Ascending aorta (tissue), 2 donors: Measurements from ENCODE around the gene CDK19. TPM values are rescaled to one million over a fixed set of nuclear protein-coding genes. Genes with fewer than 3 reads are reported as not detected.

ENCODE experiments used
- DNase-seq, 2 donors: peaks; one replicate each; pipeline ENCODE4 v3.0.0-alpha.2; 2019; ENCODE audit warnings: low spot score in 2 of 2
- H3K27ac ChIP-seq, 2 donors: fragments of 200-600 bp; sonication (generic); one replicate each; pipeline ENCODE4 v1.5.1; 2016 to 2017; ENCODE audit warnings: mild to moderate bottlenecking in 1 of 2
- H3K27me3 ChIP-seq: fragments of 200-600 bp; sonication (generic); one replicate; pipeline ENCODE4 v1.5.1; 2017
- H3K36me3 ChIP-seq, 2 donors: fragments of 200-600 bp; sonication (generic); one replicate each; pipeline ENCODE4 v1.5.1; 2016
- H3K4me1 ChIP-seq, 2 donors: fragments of 200-600 bp; sonication (generic); one replicate each; pipeline ENCODE4 v1.5.1; 2016 to 2017; ENCODE audit warnings: mild to moderate bottlenecking in 1 of 2
- H3K4me3 ChIP-seq, 2 donors: fragments of 200-600 bp; sonication (generic); one replicate each; pipeline ENCODE4 v1.5.1; 2016 to 2017; ENCODE audit warnings: mild to moderate bottlenecking in 1 of 2
- H3K9me3 ChIP-seq, 2 donors: fragments of 200-600 bp; sonication (generic); one replicate each; pipeline ENCODE4 v1.5.1; 2016
- CTCF ChIP-seq, 3 experiments: fragments of 200-600 bp in 2 of 3; fragments of 450-650 bp in 1 of 3; sonication (generic) in 2 of 3; IDR thresholded peaks; one replicate each; pipeline ENCODE4 v1.5.1; 2016 to 2019; ENCODE audit warnings: antibody characterized with exemption in 3 of 3, mild to moderate bottlenecking in 1 of 3, moderate library complexity in 1 of 3
- intact Hi-C: fragments of 100-400 bp; cut with DNase I; formaldehyde crosslinking; loops from one replicate; pipeline ENCODE4 v1.15.1; 2023
- total RNA-seq: library from RNA; depleted of rRNA; stranded (reverse); fragments of >200 nt; gene quantifications from one replicate; pipeline ENCODE4 v1.1.0, GENCODE V29; 2016

CDK19 gene
- total RNA-seq, 1 donor from 2014 or later = 5.2 TPM

GRCh38 chr6:110833831-110834230 lies 18.6 kb upstream of the CDK19 start:
- DNase-seq = no peak

GRCh38 chr6:110831405-110831804 lies 16.1 kb upstream of the CDK19 start:
- intact Hi-C loops = no loop called here
- Histone ChIP-seq H3K36me3 (no peaks in the 10 kb centered on the region), H3K9me3 (no peaks in the 10 kb centered on the region), H3K27ac (no peak overlapping the region), H3K4me3 (no peak overlapping the region), H3K27me3 (no peaks in the 10 kb centered on the region), H3K4me1 (no peaks in the 10 kb centered on the region)
- DNase-seq = no peak
- no peak for TF ChIP-seq CTCF (IDR thresholded peaks at IDR 0.05)

More at GRCh38 chr6:110833831-110834230, 18.6 kb upstream of the CDK19 start:
- H3K4me3 ChIP-seq = no peak overlapping the region
- no peaks in the 10 kb centered on the region for H3K4me1 ChIP-seq
- H3K27me3 ChIP-seq = no peaks in the 10 kb centered on the region
- H3K9me3 ChIP-seq = no peaks in the 10 kb centered on the region
- no peak overlapping the region for H3K27ac ChIP-seq
- no peak for TF ChIP-seq CTCF (IDR thresholded peaks at IDR 0.05)
- intact Hi-C loops = no loop called here
- H3K36me3 ChIP-seq = no peaks in the 10 kb centered on the region

DNA sequence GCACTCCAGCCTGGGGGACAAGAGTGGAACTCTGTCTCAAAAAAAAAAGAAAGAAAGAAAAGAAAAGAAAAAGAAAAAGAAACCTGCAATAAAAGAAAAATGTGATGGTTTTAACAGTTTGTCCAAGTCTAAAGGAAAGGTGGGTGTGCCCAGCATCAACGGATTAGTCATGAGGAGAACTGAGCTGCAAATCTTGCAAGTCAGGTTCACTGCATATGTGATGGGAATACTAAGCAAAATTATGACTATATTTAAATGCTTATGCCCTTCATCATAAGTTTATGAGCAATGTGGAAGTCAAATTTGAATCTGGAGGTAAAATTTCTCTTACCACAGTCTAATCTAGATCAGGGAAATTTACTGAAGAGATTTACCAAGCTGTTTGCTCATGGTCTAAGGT lies 13.1 kb upstream of the CDK19 start:
- no peak for DNase-seq
- Histone ChIP-seq H3K36me3 (no peaks in the 10 kb centered on the region), H3K9me3 (no peaks in the 10 kb centered on the region), H3K27ac (no peak overlapping the region), H3K27me3 (no peaks in the 10 kb centered on the region), H3K4me1 (no peaks in the 10 kb centered on the region), H3K4me3 (no peak overlapping the region)
- TF ChIP-seq CTCF (IDR thresholded peaks at IDR 0.05) = no peak
- intact Hi-C loops = no loop called here

DNA sequence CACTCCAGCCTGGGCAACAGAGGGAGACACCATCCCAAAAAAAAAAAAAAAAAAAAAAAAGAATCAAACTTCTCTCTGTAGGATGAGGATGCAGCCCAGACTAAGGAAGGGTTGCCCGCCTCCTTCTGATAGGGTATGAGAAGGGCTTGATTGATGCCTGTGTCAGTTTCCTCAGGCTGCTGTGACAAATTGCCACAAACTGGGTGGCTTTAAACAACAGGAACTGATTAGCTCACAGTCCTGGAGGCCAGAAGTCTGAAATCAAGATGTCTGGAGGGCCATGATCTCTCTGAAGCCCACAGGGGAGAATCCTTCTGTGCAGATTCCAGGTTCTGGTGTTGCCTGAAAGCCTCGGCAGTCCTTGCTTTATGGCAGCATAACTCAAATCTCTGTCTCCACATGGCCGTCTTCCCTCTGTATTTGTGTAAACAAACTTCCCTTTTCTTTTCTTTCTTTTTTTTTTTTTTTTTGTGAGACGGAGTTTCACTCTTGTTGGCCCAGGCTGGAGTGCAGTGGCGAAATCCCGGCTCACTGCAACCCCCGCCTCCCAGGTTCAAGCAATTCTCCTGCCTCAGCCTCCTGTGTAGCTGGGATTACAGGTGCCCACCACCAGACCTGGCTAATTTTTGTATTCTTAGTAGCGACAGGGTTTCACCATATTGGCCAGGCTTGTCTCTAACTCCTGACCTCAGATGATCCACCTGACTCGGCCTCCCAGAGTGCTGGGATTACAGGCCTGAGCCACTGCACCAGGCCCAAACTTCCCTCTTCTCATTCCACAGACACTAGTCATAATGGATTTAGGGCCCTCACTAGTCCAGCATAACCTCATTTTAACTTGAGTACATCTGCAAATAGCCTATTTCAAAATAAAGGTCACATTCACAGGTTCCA lies 11.2 kb upstream of the CDK19 start:
- H3K4me1 ChIP-seq = peaks cover 0 to 3% of the 10 kb centered on the region in 2 donors
- no peaks in the 10 kb centered on the region for H3K27me3 ChIP-seq
- intact Hi-C loops = no loop called here
- no peak overlapping the region for H3K27ac ChIP-seq
- H3K4me3 ChIP-seq = no peak overlapping the region
- H3K36me3 ChIP-seq = no peaks in the 10 kb centered on the region
- TF ChIP-seq CTCF (IDR thresholded peaks at IDR 0.05) = no peak
- H3K9me3 ChIP-seq = no peaks in the 10 kb centered on the region
- no peak for DNase-seq

GRCh38 chr6:110823146-110823545 lies 7.9 kb upstream of the CDK19 start:
- H3K36me3 ChIP-seq = no peaks in the 10 kb centered on the region
- no peaks in the 10 kb centered on the region for H3K9me3 ChIP-seq
- peaks cover 0 to 3% of the 10 kb centered on the region in 2 donors for H3K4me1 ChIP-seq
- DNase-seq = no peak
- H3K27ac ChIP-seq = no peak overlapping the region
- H3K27me3 ChIP-seq = no peaks in the 10 kb centered on the region
- intact Hi-C loops = no loop called here
- no peak overlapping the region for H3K4me3 ChIP-seq
- TF ChIP-seq CTCF (IDR thresholded peaks at IDR 0.05) = no peak
